Spleen (tissue), 11 donors: ENCODE results near the gene PAQR7. TPM values are rescaled to one million over a fixed set of nuclear protein-coding genes. Genes with fewer than 3 reads are reported as not detected.

Experiments used
- DNase-seq: peaks from one replicate; pipeline ENCODE4 v3.0.0-alpha.2; 2020
- H3K27ac ChIP-seq, 8 donors: fragments of 200-600 bp; sonication (generic) in 7 of 8; 1 replicate in 4 of 8; 2 replicates in 4 of 8; pipeline versions ENCODE4 v1.5.0 to v1.8.0; 2016 to 2021; ENCODE audit warnings: inconsistent platforms in 4 of 8, mild to moderate bottlenecking in 4 of 8, moderate library complexity in 1 of 8
- H3K27me3 ChIP-seq, 7 donors: fragments of 200-600 bp; sonication (generic) in 6 of 7; replicated peaks in 1 of 7; 1 replicate in 4 of 7; 2 replicates in 3 of 7; pipeline versions ENCODE4 v1.5.0 to v1.8.0; 2016 to 2021; ENCODE audit warnings: inconsistent platforms in 3 of 7, mild to moderate bottlenecking in 1 of 7
- H3K36me3 ChIP-seq, 6 donors: fragments of 200-600 bp; sonication (generic) in 5 of 6; 1 replicate in 4 of 6; 2 replicates in 2 of 6; pipeline versions ENCODE4 v1.5.0 to v1.8.0; 2016 to 2021; ENCODE audit warnings: inconsistent platforms in 2 of 6
- H3K4me1 ChIP-seq, 6 donors: fragments of 200-600 bp; sonication (generic) in 5 of 6; 1 replicate in 3 of 6; 2 replicates in 3 of 6; pipeline versions ENCODE4 v1.5.0 to v1.8.0; 2016 to 2021; ENCODE audit warnings: inconsistent platforms in 3 of 6
- H3K4me3 ChIP-seq, 8 donors: fragments of 200-600 bp; sonication (generic) in 7 of 8; 1 replicate in 4 of 8; 2 replicates in 4 of 8; pipeline versions ENCODE4 v1.5.0 to v1.8.0; 2016 to 2021; ENCODE audit warnings: inconsistent platforms in 4 of 8, mild to moderate bottlenecking in 4 of 8, moderate library complexity in 2 of 8
- H3K9me3 ChIP-seq, 8 donors: fragments of 200-600 bp; sonication (generic) in 7 of 8; 1 replicate in 4 of 8; 2 replicates in 4 of 8; pipeline versions ENCODE4 v1.5.0 to v1.8.0; 2016 to 2021; ENCODE audit warnings: inconsistent platforms in 4 of 8
- POLR2A ChIP-seq, 3 donors: fragments of 450-650 bp; IDR thresholded peaks; one replicate each; pipeline ENCODE4 v1.5.1; 2017; ENCODE audit warnings: antibody characterized with exemption in 3 of 3, mild to moderate bottlenecking in 1 of 3
- POLR2AphosphoS5 ChIP-seq, 3 donors: sonication (generic); formaldehyde crosslinking; IDR thresholded peaks; one replicate each; pipeline ENCODE4 v1.5.1; 2017; ENCODE audit warnings: antibody characterized with exemption in 3 of 3
- WGBS, 5 donors: extraction: QIAGEN DNeasy Blood & Tissue Kit in 3 of 5; methylation state at CpG; one replicate each; pipeline versions ENCODE4 v1.1.5 to v1.1.7; 2013 to 2018; 5-methylcytosine and 5-hydroxymethylcytosine counted together
- intact Hi-C: fragments of 100-400 bp; cut with DNase I; formaldehyde crosslinking; loops from one replicate; pipeline ENCODE4 v1.15.0; 2023; ENCODE audit warnings: low total_unique reads
- polyA plus RNA-seq, 3 donors: library from polyadenylated mRNA; stranded (reverse); fragments of 200-250 nt; gene quantifications; one replicate each; pipeline ENCODE4 v1.2.1, GENCODE V29; 2013
- total RNA-seq, 7 donors: library from RNA; depleted of rRNA in 3 of 7; stranded (reverse); fragments of >200 nt in 3 of 7; fragmentation: NEBNext Ultra II Directional in 4 of 7; extraction: Animal tissue kit (Norgen Biotek cat#: 25700) in 4 of 7; gene quantifications; one replicate each; pipeline versions ENCODE4 v1.1.0 to v1.2.1, GENCODE V29; 2016 to 2021
- TF ChIP-seq, protein P1 (sequence below), 11 experiments: fragments of 200-600 bp in 7 of 11; fragments of 450-650 bp in 4 of 11; sonication (generic) in 4 of 11; IDR thresholded peaks in 8 of 11; conservative IDR thresholded peaks in 3 of 11; 1 replicate in 7 of 11; 2 replicates in 4 of 11; pipeline versions ENCODE4 v1.4.0 to v1.8.0; 2016 to 2021; ENCODE audit warnings: antibody characterized with exemption in 11 of 11, inconsistent platforms in 4 of 11, mild to moderate bottlenecking in 1 of 11
- donor health status: healthy with polysubstance abuse.
- donor health status: DM: no; HTN: no; CAD: no; lungs with moderate emphysema.
- donor health status: DM: no; HTN: no; CAD: no.
- donor health status: Bipolar disorder and iron deficiency.
- donor health status: healthy.
- donor health status: DM: no; HTN: no; CAD: no.
- donor health status: DM: yes; HTN: yes; CAD: no.

The PAQR7 gene
- total and polyA plus RNA-seq, 10 donors, result 3.0 to 14.2 (median 9.3) TPM

GRCh38 chr1:25837262-25837875, 38.1 kb downstream of the PAQR7 start:
- intact Hi-C loops, result no loop called here
- no peak for DNase-seq
- Histone ChIP-seq H3K9me3 (peaks cover 0 to 7% (median 2%) of the 10 kb centered on the region in 8 donors), H3K4me3 (no peak overlapping the region), H3K27me3 (no peaks in the 10 kb centered on the region), H3K36me3 (peaks cover 0 to 43% (median 23%) of the 10 kb centered on the region in 6 donors), H3K27ac (no peak overlapping the region), H3K4me1 (peaks cover 0 to 6% (median under 1%) of the 10 kb centered on the region in 6 donors)
- 76 to 91% (median 88%) methylated on average over 1 of the region's 1 CpG for WGBS, 5 donors
- TF ChIP-seq, protein P1, sequence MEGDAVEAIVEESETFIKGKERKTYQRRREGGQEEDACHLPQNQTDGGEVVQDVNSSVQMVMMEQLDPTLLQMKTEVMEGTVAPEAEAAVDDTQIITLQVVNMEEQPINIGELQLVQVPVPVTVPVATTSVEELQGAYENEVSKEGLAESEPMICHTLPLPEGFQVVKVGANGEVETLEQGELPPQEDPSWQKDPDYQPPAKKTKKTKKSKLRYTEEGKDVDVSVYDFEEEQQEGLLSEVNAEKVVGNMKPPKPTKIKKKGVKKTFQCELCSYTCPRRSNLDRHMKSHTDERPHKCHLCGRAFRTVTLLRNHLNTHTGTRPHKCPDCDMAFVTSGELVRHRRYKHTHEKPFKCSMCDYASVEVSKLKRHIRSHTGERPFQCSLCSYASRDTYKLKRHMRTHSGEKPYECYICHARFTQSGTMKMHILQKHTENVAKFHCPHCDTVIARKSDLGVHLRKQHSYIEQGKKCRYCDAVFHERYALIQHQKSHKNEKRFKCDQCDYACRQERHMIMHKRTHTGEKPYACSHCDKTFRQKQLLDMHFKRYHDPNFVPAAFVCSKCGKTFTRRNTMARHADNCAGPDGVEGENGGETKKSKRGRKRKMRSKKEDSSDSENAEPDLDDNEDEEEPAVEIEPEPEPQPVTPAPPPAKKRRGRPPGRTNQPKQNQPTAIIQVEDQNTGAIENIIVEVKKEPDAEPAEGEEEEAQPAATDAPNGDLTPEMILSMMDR (IDR thresholded peaks at IDR 0.05 in 8 of 11, conservative IDR thresholded peaks at IDR 0.05 in 3 of 11), result peak in 3 of 11 experiments; percentile 17 to 31 (median 21)
- TF ChIP-seq POLR2AphosphoS5 (IDR thresholded peaks at IDR 0.05), result no peak

DNA sequence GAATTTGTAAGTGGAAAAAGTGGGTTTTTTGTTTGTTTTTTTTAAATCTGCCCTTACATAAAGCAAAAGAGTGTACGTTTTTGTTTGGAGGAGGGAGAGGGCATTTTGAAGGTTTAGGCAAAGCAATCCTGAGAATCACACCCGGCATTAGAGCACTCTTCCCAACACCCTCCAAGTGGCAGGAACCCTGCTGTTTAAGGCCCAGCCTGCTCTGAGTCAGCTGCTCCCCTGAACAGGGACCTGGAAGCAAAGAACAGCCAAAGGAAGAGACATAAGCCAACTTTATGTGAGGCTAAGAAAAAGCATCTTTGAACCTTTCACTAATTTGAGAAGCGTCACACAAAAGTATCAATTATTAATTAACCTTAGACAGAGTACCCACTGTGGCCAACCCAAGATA, 38.8 kb downstream of the PAQR7 start:
- TF ChIP-seq POLR2AphosphoS5 (IDR thresholded peaks at IDR 0.05), result no peak
- TF ChIP-seq POLR2A (IDR thresholded peaks at IDR 0.05), result no peak
- TF ChIP-seq, protein P1 (IDR thresholded peaks at IDR 0.05 in 8 of 11, conservative IDR thresholded peaks at IDR 0.05 in 3 of 11), result no peak
- Histone ChIP-seq H3K27me3 (no peaks in the 10 kb centered on the region), H3K4me1 (peaks cover 4 to 13% (median 7%) of the 10 kb centered on the region in 6 donors), H3K27ac (no peak overlapping the region), H3K36me3 (peaks cover 0 to 50% (median 29%) of the 10 kb centered on the region in 6 donors), H3K4me3 (no peak overlapping the region), H3K9me3 (peaks cover 0 to 7% (median 2%) of the 10 kb centered on the region in 8 donors)
- DNase-seq, result no peak
- intact Hi-C loops, result no loop called here
- whole genome bisulfite sequencing, 5 donors, result 82 to 91% (median 84%) methylated on average over 3 of the region's 3 CpGs

DNA sequence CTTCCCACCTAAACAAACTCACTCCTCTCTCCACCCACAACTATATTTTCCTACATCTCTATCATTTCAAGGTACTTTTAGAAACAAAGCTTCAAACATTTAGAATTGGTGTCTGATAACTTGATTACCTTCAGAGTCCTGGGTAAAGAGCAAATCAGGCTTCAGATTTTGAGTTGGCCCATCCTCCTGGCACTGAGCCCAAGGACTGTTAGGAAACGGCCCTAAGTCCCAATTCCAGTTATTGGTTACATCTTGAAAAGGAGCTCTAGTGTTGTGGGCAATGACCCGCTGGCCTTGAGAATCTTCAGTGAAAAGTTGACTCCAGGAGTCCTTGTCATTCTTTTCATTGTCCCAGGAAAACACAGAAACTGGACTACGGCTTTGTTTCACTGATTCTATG, 40.6 kb downstream of the PAQR7 start:
- WGBS, 5 donors, result 67 to 81% (median 74%) methylated on average over 3 of the region's 3 CpGs
- no peak overlapping the region for H3K4me3 ChIP-seq
- peaks cover 8 to 30% (median 12%) of the 10 kb centered on the region in 6 donors for H3K4me1 ChIP-seq
- no peak for DNase-seq
- H3K27me3 ChIP-seq, result no peaks in the 10 kb centered on the region
- no peak overlapping the region for H3K27ac ChIP-seq
- intact Hi-C loops, result no loop called here
- H3K9me3 ChIP-seq, result peaks cover 0 to 7% (median 2%) of the 10 kb centered on the region in 8 donors
- TF ChIP-seq POLR2AphosphoS5 (IDR thresholded peaks at IDR 0.05), result no peak
- no peak for TF ChIP-seq POLR2A (IDR thresholded peaks at IDR 0.05)
- TF ChIP-seq, protein P1 (IDR thresholded peaks at IDR 0.05 in 8 of 11, conservative IDR thresholded peaks at IDR 0.05 in 3 of 11), result no peak
- peaks cover 0 to 68% (median 47%) of the 10 kb centered on the region in 6 donors for H3K36me3 ChIP-seq

DNA sequence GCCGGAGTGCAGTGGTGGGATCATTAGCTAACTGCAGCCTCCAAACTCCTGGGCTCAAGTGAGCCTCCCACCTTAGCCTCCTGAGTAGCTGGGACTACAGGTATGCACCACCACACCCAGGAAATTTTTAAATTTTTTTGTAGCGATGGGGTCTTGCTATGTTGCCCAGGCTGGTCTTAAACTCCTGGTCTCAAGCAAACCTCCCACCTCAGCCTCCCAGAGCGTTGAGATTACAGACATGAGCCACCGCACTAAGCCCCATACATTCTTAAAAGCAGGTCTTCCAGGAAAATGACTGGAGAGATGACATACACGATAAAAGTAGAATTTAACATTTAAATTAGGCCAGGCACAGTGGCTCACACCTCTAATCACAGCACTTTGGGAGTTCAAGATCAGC, 42.4 kb downstream of the PAQR7 start:
- Histone ChIP-seq H3K27ac (no peak overlapping the region), H3K9me3 (no peaks in the 10 kb centered on the region), H3K4me1 (peaks cover 10 to 45% (median 12%) of the 10 kb centered on the region in 6 donors), H3K4me3 (no peak overlapping the region), H3K27me3 (no peaks in the 10 kb centered on the region), H3K36me3 (peaks cover 0 to 85% (median 61%) of the 10 kb centered on the region in 6 donors)
- no peak for DNase-seq
- 94 to 100% (median 98%) methylated on average over 5 of the region's 5 CpGs for WGBS, 5 donors
- intact Hi-C loops, result no loop called here
- TF ChIP-seq, protein P1 (IDR thresholded peaks at IDR 0.05 in 8 of 11, conservative IDR thresholded peaks at IDR 0.05 in 3 of 11), result no peak
- TF ChIP-seq POLR2AphosphoS5 (IDR thresholded peaks at IDR 0.05), result no peak
- TF ChIP-seq POLR2A (IDR thresholded peaks at IDR 0.05), result no peak
